ENCODE measurements around the gene SHROOM3.
A peak's percentile ranks its signal among the peaks of the same experiment; 100 is the strongest.
"Not testable (repeated sequence)": the region's sequence is repeated elsewhere in the genome, so short reads cannot be mapped to it uniquely, and the experiment has no call there.

SHROOM3 gene

DNA sequence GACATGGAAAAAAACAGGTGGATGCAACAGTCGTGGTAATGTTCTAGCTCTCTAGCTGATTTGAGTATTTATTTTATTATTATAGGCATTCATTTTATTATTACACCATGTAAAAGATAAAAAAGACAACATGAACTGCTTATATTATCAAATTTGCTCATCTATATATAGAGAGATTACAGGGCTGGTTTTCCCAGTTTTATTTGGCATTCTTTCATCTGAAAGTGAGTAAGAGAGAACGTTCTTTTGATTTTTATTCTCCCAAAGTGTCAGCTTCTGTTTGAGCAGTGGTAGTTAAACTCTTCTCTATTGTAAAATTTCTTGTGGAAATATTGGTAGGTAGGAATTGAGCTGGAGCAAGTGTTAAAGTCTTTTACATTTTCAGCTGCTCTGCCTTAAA, 283.0 kb downstream of the SHROOM3 start:
- H3K36me3 ChIP-seq (ENCODE audit: control insufficient read depth, insufficient read depth, low read length), result no peaks in the 10 kb centered on the region
- H3K4me3 ChIP-seq (replicated peaks; ENCODE audit: low read depth, low read length), result no peak overlapping the region
- no peaks in the 10 kb centered on the region for H3K27me3 ChIP-seq (replicated peaks; ENCODE audit: control insufficient read depth, insufficient read depth, low read length)
- no peak for DNase-seq (ENCODE audit: extremely low read depth, insufficient read length)
- TF ChIP-seq, protein P1, sequence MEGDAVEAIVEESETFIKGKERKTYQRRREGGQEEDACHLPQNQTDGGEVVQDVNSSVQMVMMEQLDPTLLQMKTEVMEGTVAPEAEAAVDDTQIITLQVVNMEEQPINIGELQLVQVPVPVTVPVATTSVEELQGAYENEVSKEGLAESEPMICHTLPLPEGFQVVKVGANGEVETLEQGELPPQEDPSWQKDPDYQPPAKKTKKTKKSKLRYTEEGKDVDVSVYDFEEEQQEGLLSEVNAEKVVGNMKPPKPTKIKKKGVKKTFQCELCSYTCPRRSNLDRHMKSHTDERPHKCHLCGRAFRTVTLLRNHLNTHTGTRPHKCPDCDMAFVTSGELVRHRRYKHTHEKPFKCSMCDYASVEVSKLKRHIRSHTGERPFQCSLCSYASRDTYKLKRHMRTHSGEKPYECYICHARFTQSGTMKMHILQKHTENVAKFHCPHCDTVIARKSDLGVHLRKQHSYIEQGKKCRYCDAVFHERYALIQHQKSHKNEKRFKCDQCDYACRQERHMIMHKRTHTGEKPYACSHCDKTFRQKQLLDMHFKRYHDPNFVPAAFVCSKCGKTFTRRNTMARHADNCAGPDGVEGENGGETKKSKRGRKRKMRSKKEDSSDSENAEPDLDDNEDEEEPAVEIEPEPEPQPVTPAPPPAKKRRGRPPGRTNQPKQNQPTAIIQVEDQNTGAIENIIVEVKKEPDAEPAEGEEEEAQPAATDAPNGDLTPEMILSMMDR (IDR thresholded peaks at IDR 0.05; ENCODE audit: insufficient read depth, low read length, poor library complexity, severe bottlenecking), result no peak

DNA sequence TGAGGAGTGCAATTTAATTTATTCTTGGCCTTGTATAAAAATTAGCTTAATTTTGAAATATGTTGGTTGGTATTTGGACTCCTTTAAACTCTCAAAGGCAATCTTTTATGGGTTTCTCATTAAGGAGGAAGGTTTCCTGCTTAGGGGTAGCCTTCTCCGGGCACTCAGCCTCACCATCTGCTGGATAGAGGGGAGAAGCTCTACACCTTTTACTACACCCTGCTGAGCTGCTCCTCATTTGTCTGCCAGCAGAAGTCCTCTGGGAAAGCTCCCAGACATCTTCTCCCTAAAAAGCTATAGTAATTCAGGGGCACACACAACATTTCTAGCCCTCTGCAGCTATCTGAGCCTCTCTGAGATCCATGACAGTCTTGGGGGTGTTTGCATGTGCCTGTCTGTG, 283.8 kb downstream of the SHROOM3 start:
- TF ChIP-seq, protein P1 (IDR thresholded peaks at IDR 0.05; ENCODE audit: insufficient read depth, low read length, poor library complexity, severe bottlenecking), result no peak
- H3K27me3 ChIP-seq (replicated peaks; ENCODE audit: control insufficient read depth, insufficient read depth, low read length), result no peaks in the 10 kb centered on the region
- H3K4me3 ChIP-seq (replicated peaks; ENCODE audit: low read depth, low read length), result no peak overlapping the region
- no peak for DNase-seq (ENCODE audit: extremely low read depth, insufficient read length)
- no peaks in the 10 kb centered on the region for H3K36me3 ChIP-seq (ENCODE audit: control insufficient read depth, insufficient read depth, low read length)

DNA sequence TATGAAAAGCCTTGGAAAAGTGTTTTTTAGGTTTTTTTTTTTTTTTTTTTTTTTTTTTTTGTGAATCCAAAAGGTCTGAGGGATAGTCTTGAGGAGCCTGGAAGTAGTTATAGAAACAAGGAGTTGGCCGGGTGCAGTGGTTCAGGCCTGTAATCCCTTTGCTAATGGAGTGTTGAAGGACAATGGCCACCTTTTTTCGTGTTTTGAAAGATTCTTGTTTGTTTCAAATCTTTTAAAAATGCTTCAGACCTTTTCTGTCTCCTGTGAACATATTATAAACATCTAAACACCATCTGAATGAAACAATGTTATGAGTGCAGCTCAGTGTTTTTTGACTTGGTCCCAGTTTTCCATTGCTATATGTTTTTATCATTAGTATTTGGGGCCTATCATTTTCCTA, 285.1 kb downstream of the SHROOM3 start:
- TF ChIP-seq, protein P1 (IDR thresholded peaks at IDR 0.05; ENCODE audit: insufficient read depth, low read length, poor library complexity, severe bottlenecking), result no peak
- no peaks in the 10 kb centered on the region for H3K27me3 ChIP-seq (replicated peaks; ENCODE audit: control insufficient read depth, insufficient read depth, low read length)

DNA sequence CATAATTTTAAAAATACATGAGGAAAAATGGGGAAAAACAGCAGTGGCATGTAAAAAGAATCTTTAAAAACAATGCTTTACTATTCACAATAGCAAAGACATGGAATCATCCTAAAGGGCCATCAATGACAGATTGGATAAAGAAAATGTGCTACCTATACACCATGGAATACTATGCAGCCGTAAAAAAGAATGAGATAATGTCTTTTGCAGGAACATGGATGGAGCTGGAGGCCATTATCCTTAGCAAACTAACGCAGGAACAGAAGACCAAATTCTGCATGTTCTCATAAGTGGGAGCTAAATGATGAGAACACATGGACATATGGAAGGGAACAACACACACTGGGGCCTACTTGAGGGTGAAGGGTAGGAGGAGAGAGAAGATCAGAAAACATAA, 287.1 kb downstream of the SHROOM3 start:
- not testable (repeated sequence) for H3K4me3 ChIP-seq (replicated peaks; ENCODE audit: low read depth, low read length); H3K27me3 ChIP-seq (replicated peaks; ENCODE audit: control insufficient read depth, insufficient read depth, low read length); DNase-seq (ENCODE audit: extremely low read depth, insufficient read length); H3K36me3 ChIP-seq (ENCODE audit: control insufficient read depth, insufficient read depth, low read length)

More for the DNA sequence above, 285.1 kb downstream of the SHROOM3 start:
- no peak for DNase-seq (ENCODE audit: extremely low read depth, insufficient read length)
- no peak overlapping the region for H3K4me3 ChIP-seq (replicated peaks; ENCODE audit: low read depth, low read length)
- H3K36me3 ChIP-seq (ENCODE audit: control insufficient read depth, insufficient read depth, low read length), result no peaks in the 10 kb centered on the region

DNA sequence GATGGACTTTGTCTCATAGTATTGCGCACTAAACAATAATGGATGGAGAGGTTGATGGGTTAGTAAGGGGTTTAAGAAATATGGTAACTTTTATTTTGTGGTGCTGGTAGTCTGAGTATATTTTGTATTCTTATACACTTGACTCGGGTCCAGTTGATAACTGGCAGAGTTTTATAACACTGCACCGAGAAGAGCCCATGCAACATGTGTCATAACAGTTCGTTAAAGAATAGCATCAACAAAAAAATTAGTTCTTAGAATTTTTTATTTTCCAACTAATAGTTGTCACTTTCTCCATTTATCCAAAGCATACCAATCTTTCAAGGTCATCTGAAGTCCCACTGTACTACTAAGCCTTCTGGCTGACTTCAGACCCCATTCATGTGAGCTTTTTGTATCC, 287.8 kb downstream of the SHROOM3 start:
- Histone ChIP-seq H3K36me3 (ENCODE audit: control insufficient read depth, insufficient read depth, low read length) (no peaks in the 10 kb centered on the region), H3K4me3 (replicated peaks; ENCODE audit: low read depth, low read length) (no peak overlapping the region), H3K27me3 (replicated peaks; ENCODE audit: control insufficient read depth, insufficient read depth, low read length) (no peaks in the 10 kb centered on the region)
- no peak for DNase-seq (ENCODE audit: extremely low read depth, insufficient read length)
- TF ChIP-seq, protein P1 (IDR thresholded peaks at IDR 0.05; ENCODE audit: insufficient read depth, low read length, poor library complexity, severe bottlenecking), result no peak

DNA sequence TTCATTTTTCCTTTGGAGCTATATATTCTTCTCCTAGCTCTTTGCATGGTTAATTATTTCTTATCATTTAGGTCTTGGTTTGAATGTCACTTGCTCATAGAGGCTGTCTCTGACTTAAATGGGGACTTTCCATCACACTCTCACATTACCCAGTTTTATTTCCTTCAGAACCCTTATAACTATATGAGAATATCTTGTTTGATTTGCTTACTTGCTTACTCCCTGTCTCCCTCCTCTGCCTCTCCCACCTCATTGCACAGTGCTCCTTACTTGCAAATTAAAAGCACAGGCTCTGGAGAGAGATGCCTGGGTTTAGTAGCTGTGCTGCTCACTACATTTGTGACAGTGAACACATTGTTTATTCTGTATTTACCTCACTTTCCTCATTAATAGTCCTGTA, 288.3 kb downstream of the SHROOM3 start:
- H3K36me3 ChIP-seq (ENCODE audit: control insufficient read depth, insufficient read depth, low read length), result no peaks in the 10 kb centered on the region
- H3K27me3 ChIP-seq (replicated peaks; ENCODE audit: control insufficient read depth, insufficient read depth, low read length), result no peaks in the 10 kb centered on the region
- TF ChIP-seq, protein P1 (IDR thresholded peaks at IDR 0.05; ENCODE audit: insufficient read depth, low read length, poor library complexity, severe bottlenecking), result peak; percentile 16
- no peak overlapping the region for H3K4me3 ChIP-seq (replicated peaks; ENCODE audit: low read depth, low read length)
- DNase-seq (ENCODE audit: extremely low read depth, insufficient read length), result no peak

All from GM06990 (cell line).